Activated effector memory CD4-positive, alpha-beta T cell treated with Interleukin-2 at 50 U/mL for 16 hours (primary cell): ENCODE results near the gene YIPF2.

Experiments used
- DNase-seq: peaks from one replicate; pipeline ENCODE4 v3.0.0-alpha.2; 2020

The YIPF2 gene

DNA sequence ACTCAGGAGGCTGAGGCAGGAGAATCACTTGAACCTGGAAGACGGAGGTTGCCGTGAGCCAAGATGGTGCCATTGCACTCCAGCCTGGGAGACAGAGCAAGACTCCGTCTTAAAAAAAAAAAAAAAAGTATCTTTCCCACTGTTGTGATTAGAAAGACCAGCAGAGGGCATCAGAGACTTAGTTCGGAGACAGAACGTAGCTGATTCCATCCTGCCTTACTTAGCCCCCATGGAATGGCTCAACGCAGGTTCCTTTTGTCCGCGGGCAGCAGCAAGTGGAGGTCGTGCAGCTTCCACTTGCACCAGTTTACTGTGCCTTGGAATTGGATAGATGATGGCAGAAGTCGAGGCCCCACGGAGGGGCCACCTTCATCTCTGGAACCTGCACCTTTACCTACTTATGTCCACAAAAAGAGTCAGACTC, 8.2 kb upstream of the YIPF2 start:
- no peak for DNase-seq

DNA sequence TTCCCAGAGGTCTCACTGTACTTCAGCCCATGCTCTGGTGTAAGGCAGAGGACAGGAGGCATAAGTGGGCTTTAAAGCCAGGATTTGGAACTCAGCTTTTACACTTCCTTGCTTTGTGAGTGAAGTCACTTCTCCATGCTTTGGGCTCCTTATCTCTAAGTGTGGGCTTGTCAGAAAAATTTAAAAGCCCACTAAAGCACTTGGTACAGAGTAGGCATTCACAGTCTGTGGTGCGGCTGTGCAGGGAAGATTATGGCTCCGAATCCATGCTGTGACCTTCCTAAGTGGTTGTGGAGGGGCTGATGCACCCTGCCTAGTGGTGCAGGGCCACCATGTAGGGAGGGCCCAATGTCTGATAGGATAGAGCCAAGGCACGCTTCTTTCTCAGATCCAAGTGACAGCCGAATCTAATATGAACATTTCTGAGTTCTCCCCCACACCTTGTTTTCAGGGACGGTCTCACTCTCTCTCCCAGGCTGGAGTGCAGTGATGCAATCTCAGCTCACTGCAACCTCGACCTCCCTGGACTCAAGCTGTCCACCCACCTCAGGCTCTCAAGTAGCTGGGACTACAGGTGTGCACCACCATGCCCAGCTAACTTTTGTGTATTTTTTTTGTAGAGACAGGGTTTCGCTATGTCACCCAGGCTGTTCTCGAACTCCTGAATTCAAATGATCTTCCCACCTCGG, 7.1 kb upstream of the YIPF2 start:
- no peak for DNase-seq

DNA sequence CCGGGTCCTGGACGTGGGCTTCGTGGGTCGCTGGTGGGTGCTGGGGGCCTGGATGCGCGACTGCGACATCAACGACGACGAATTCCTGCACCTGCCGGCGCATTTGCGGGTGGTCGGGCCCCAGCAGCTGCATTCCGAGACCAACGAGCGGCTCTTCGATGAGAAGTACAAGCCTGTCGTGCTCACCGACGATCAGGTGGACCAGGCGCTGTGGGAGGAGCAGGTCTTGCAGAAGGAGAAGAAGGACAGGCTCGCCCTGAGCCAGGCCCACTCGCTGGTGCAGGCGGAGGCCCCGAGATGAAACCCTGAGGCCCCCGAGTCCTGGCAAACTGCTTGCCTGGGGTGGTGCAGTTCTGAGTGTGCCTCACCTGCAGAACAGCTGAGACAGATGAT, 959 bp upstream of the YIPF2 start:
- DNase-seq: no peak

DNA sequence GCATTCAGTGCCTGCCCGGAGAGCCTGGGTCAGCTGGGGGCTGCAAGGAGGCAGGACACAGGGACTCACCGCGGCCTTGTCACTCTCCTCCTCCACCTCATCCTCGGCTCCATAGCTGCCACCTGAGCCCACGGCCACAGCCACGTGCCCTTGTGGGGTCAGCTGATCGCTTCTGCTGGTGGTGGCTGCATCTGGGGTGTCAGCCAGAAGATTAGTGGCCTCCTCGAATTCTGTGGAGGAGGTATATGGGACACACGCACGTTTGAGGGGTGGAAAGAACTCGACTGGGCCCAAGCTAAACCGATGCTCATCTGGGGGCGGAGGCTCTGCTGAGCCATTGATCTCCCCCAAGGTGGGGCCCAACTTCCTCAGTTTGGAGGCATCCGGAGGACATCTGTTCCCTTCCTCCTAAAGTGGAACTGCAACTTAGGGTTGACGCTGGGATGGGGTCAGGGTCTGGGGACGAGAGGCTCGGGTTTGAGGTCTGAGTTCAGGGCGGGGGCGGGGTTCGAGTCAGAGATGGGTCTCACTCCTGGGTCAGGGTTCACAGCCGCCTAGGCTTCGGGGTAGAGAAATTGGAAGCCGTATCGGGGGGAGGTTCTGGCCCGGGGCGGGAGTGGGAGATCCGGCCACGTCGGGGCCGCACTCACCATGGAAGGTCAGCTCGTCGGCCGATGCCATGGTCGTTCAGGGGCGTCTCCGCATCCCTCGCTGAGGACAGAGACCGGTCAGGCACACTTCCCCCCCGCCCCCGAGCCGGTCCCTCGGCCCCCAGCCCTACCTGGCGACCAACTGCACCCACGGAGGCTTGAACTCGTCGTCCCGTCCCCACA, 493 bp downstream of the YIPF2 start:
- no peak for DNase-seq

DNA sequence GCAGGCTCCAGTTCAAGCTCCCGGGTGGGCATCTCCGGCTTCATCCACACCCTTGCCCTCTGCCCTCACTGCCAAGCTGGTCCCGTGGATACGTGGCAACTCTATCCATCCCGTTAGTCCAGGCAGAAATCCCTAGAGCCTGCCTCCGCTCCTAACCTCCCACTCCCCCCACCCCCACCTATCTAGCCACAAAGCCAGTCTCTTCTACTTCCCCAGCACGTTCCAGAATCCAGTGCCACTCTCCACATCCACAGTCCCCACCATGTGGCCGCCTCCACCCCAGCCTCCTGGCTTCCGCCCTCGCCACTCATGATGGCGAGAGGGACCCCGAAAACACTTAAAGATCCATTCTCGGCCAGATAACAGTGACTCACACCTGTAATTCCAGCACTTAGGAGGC, 3.8 kb downstream of the YIPF2 start:
- DNase-seq: no peak

DNA sequence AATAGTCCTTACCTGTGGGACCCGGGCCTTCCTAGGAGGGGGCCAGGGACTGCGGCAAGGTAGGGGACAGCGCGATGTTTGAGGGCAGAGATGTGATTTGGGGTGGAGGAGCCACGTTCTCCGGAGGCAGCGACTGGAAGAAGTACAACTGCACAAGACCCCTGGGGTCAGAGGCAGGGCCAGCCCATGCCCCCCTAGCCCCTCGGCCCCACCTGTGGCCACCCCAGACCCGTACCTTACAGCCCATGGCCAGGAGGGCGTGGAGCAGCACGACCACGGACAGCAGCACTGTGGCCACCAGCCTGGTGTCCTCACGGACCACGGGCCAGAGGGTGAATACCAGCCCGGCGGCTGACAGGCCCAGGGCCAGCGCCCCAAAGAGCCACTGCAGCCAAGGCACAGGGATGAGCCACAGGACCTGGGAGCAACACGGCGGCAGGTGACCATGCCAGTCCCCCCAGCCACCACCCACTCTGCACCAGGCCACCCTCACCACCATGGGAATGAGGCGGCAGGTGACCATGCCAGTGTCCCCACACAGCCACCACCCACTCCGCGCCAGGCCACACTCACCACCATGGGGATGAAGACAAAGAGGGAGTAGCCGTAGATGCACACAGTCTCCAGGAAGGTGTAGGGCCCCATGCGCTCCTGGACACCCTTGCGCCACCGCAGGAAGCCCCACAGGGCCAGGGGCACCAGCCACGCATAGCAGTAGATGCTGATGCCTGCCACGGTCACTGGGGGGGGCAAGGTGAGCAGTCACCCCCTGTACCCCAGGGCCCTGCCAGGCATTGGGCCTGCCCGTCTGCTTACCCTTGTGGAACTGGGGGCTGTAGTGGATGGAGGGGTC, 5.0 kb downstream of the YIPF2 start:
- no peak for DNase-seq

DNA sequence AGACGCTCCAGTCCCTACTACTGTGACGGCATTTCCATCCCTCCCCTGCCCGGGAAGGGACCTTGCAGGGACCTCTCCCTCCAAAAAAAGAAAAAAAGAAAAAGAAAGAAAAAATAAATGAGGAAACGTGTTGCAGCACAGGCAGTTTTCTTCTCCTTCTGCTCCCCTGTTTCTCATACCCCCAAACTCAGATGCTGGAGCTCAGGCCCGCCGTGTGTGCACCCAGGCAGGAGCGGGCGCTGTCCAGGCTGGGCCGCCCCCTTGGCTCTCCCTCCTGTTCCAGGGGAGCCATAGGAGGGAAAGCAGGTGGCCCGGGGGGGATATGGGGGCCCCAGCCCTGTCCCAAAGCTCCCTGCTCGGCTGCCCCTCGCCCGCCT, 5.8 kb downstream of the YIPF2 start:
- DNase-seq: no peak

DNA sequence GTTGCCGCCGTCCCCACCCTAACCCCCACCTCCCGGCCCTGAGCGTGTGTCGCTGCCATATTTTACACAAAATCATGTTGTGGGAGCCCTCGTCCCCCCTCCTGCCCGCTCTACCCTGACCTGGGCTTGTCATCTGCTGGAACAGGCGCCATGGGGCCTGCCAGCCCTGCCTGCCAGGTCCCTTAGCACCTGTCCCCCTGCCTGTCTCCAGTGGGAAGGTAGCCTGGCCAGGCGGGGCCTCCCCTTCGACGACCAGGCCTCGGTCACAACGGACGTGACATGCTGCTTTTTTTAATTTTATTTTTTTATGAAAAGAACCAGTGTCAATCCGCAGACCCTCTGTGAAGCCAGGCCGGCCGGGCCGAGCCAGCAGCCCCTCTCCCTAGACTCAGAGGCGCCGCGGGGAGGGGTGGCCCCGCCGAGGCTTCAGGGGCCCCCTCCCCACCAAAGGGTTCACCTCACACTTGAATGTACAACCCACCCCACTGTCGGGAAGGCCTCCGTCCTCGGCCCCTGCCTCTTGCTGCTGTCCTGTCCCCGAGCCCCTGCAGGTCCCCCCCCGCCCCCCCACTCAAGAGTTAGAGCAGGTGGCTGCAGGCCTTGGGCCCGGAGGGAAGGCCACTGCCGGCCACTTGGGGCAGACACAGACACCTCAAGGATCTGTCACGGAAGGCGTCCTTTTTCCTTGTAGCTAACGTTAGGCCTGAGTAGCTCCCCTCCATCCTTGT, 6.4 kb downstream of the YIPF2 start:
- no peak for DNase-seq

DNA sequence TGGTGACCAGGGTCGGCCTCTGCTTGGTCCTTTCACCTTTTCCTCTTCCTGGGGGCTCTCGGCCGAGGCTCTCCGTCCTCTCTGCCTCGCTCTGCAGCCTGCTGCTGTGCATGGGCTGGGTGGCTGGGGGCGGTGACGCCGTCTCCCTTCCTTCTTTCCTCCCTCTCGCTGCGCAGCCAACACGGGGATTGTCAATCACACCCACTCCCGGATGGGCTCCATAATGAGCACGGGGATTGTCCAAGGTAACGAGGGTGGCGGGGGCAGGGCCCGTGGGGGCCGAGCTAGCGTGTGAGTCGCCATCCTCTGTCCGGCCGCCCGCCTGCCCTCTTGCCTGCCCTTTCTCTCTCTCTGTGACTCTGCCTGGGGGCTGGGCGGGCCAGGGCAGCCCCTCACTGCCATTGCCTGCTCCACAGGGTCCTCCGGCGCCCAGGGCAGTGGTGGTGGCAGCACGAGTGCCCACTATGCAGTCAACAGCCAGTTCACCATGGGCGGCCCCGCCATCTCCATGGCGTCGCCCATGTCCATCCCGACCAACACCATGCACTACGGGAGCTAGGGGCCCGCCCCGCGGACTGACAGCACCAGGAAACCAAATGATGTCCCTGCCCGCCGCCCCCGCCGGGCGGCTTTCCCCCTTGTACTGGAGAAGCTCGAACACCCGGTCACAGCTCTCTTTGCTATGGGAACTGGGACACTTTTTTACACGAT, 7.1 kb downstream of the YIPF2 start:
- DNase-seq: no peak

DNA sequence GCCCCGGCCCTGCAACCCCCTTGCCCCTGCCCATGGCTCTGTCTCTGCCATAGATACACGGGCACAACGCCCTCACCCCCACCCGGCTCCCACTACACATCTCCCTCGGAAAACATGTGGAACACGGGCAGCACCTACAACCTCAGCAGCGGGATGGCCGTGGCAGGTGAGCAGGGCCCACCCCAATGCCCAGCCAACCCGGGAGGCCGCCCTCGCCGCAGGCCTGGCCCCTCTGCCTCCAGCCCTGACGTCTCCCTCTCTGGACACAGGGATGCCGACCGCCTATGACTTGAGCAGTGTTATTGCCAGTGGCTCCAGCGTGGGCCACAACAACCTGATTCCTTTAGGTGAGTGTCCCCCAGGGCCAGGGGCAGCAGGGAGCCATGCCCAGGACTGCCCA, 7.7 kb downstream of the YIPF2 start:
- DNase-seq: no peak

DNA sequence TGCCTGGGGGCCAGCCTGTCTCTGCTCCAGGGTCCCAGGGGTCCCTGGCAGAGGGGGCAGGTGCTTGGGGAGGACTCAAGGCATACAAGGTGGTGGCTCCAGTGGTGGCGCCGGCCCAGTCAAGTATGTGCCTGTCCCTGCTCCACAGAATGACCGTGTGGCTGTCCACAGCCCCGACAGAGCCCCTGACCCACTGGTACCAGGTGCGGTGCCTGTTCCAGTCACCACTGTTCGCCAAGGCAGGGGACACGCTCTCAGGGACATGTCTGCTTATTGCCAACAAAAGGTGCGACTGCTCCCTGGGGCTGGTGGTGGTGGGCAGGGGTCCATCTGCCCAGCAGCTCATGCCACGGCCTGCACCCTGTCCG, 8.2 kb downstream of the YIPF2 start:
- DNase-seq: no peak

DNA sequence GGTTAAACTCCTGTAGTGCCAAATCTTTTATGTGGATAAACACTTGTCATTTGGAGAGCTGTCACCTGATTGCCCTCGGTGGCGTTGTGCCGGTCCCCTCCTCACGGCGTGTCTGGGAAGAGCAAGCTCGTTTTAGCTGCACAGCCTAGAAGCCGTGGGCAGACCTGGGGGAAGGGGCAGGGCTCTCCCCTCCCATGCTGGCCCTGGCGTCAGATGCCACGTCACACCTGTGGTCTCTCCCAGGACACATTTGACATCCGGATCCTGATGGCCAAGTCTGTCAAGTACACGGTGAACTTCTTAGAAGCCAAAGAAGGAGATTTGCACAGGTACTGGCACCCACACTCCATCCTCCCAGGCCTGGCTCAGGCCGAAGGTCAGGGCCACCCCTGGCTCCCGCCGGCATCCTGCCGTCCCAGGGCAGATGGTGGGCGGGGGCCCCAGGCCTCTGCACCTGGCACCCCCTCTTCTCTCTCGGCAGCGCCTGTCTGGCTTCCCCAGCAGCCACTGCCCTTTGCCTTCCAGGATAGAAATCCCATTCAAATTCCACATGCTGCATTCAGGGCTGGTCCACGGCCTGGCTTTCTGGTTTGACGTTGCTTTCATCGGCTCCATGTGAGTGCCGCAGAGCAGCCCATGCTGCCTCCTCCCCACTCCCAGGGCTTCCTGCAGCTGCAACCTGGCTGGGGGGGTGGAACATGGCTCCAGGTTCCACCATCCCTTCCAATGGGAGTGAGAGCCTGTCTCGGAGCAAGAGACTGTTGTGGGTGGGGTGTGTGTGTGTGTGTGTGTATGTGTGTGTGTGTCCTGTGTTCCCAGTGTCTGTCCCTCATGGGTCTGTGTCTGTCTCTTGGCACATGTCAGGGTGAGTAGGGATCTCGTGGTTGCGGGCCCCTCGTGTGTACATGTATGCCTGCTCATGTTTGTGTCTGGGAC, 8.8 kb downstream of the YIPF2 start:
- no peak for DNase-seq

DNA sequence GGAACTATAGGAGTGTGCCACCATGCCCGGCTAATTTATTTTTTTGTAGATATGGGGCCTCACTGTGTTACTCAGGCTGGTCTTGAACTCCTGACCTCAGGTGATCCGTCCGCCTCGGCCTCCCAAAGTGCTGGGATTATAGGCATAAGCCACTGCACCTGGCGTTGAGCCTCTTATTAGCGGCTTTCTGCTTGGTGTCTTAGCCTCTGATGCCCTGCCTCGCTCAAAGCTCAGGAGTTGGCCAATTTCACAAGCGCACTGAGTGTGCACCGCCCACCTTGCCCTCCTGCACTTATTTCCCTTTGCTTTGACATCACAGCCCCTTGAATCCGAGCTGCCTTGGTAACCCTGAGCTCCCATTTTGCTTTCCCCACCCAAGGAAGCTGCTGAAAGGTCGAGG, 10.1 kb downstream of the YIPF2 start:
- DNase-seq: no peak

DNA sequence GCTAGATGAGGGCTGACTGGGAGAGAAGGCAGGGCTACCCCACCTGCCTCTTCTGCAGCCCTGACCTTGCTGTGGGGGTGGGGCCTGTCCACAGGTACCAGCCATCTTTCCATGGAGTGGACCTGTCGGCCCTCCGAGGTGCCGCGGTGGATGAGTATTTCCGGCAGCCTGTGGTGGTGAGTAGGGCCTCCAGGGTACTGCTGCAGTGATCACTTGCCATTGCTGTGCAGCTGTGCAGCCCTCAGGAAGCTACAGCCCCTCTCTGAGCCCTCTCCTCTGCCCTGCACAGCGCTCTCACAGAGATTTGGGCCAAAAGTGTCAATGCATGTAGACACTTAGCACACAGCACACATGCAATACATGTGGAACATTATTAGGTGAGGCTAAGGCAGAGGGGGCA, 11.8 kb downstream of the YIPF2 start:
- DNase-seq: no peak

DNA sequence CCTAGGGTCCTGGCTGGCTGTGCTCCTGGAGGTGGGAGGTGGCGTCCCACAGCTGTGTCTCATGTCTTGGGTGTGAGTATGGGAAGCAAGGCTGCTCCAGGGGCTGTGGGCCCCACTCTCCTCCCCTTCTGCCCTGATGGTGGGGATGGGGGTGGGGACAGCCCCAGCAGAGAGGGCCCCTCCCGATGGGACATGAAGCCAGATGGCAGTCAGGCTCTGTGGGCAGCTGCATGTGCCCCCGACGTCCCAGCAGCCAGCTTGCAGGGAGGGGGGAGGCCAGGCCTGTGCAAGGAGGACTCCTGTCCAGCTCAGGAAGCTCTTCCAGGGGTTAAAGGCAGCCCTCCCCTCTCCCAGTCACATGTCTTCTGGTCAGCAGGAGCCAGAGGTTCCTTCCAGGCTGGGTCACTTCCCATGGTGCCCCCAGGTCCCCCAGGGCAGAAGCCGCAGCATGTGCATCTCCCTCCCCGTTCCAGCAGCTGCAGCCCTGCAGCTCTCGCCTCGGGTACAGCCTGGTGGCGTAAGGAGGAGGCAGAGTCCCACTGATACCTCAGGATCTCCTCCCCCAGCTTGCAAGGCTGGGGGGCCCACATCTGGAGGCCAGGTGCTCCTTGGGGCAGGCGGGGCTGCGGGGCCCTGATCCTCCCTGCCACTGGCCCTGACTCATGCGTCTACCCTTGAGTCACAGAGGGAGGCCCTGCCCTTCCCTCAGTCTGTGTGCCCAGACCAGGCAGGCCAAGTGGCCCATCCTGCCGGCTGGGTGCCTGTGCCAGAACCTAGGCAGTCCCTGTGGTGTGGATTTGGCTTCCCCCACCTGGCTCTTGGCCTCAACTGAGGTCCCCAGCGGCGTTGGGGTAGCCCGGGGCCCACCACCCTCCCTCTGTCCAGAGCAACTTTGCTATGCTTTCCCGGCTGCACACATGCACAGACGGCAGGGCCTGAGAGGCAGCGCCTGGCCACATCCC, 13.0 kb downstream of the YIPF2 start:
- no peak for DNase-seq

DNA sequence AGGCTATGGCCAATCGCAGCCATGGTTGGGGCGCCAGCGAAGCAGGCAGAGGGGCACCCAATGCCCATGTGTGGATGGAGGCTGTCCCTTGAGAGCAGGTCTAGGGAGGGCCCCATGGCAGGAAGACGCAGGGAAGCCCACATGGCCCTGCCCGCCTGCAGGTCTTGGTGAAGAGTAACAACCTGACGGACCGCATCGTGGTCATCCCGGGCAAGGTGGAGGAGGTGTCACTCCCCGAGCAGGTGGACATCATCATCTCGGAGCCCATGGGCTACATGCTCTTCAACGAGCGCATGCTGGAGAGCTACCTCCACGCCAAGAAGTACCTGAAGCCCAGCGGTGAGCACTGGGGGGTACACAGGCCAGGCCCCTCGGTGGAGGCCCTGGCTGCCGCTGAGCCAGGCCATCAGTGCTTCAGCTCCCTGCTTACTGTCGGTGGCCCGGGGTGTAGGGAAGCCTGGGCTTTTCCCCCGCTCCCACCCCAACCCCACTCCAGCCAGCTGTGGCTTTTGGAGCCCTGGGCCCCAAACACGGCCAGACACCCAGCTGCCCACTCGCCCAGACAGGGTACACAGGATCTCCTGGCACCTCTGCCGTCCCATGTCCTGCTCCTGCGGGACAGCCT, 14.6 kb downstream of the YIPF2 start:
- DNase-seq: no peak

DNA sequence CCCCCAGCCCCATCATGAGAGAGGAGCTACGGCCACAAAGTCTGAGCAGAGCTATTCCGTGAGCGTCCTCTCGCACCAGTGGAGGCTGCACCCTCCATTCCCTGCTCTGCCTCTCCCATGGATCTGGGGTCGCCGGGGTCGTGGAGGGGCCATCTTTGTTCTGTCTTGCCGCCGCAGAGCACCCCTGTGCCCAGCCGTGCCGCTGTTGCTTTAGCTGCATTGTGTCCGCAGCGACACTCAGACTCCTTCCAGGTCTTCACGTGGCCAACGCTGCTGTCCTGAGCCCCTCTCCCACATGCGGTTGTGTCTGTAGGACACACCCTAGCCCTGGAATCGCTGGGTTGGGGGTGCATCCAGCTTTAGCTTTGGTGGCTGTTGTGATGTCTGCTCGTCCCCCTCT, 15.8 kb downstream of the YIPF2 start:
- no peak for DNase-seq

DNA sequence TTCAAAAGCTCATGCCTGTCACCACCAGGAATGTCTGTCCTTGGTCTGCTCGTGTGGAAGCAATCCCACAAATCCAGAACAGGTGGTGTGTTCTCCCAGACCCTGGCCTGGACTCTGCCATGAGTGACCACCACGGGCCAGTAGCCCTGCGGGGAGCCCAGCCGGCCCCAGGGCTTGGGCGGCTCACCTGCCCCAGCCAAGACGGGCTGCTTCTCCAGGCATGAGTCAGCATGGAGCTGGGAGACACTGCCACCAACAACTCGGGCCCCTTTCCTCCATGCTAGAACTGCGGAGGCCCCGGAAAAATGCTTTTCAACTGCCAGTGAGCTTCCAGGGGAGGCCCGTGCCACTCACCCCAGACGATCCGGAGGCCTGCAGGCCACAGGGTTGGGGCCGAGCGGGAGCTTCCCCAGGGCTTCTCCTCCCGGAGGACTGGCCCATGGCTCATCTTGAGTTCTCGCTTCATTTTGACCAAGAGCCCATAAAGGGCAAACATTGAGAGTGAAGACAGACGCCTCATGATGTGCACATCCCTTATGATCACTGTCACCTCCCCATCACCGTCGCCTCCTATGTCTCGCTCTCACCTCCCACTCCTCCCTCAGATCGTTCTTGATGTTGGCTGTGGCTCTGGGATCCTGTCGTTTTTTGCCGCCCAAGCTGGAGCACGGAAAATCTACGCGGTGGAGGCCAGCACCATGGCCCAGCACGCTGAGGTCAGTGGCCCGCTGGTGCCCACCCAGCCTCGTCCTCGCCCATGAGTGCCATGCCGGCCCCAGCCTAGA, 16.7 kb downstream of the YIPF2 start:
- DNase-seq: no peak
